ENCODE results near the gene PHACTR4.
A peak's percentile ranks its signal among the peaks of the same experiment; 100 is the strongest.
"Not testable (repeated sequence)": the region's sequence is repeated elsewhere in the genome, so short reads cannot be mapped to it uniquely, and the experiment has no call there.

The PHACTR4 gene

GRCh38 chr1:28507247-28507645 is 137.7 kb downstream of the PHACTR4 start:
- H3K27me3 Mint-ChIP-seq (ENCODE audit: low read depth): peaks cover 3% of the 10 kb centered on the region
- no peak for DNase-seq (ENCODE audit: low spot score)
- H3K4me1 Mint-ChIP-seq (ENCODE audit: low read depth): peaks cover 35% of the 10 kb centered on the region
- H3K27ac Mint-ChIP-seq: peak overlapping the region; percentile 95
- H3K9me3 Mint-ChIP-seq: no peaks in the 10 kb centered on the region
- peaks cover 64% of the 10 kb centered on the region for H3K36me3 Mint-ChIP-seq (ENCODE audit: low read depth)
- H3K4me3 Mint-ChIP-seq: peak overlapping the region; percentile 98

GRCh38 chr1:28507646-28508434 is 138.3 kb downstream of the PHACTR4 start:
- Mint-ChIP-seq H3K36me3 (ENCODE audit: low read depth) (peaks cover 70% of the 10 kb centered on the region), H3K27ac (peak overlapping the region; percentile 95), H3K9me3 (no peaks in the 10 kb centered on the region), H3K4me3 (peak overlapping the region; percentile 98), H3K4me1 (ENCODE audit: low read depth) (peaks cover 39% of the 10 kb centered on the region), H3K27me3 (ENCODE audit: low read depth) (peaks cover 3% of the 10 kb centered on the region)
- DNase-seq (ENCODE audit: low spot score): no peak

- DNase-seq (ENCODE audit: low spot score): no peak
- Mint-ChIP-seq H3K4me3 (peak overlapping the region; percentile 98), H3K27me3 (ENCODE audit: low read depth) (peaks cover 3% of the 10 kb centered on the region), H3K9me3 (no peaks in the 10 kb centered on the region), H3K4me1 (ENCODE audit: low read depth) (peaks cover 39% of the 10 kb centered on the region), H3K36me3 (ENCODE audit: low read depth) (peaks cover 71% of the 10 kb centered on the region), H3K27ac (peak overlapping the region; percentile 95)
These were observed 138.9 kb downstream of the PHACTR4 start for GRCh38 chr1:28508435-28508754.

- Mint-ChIP-seq H3K4me1 (ENCODE audit: low read depth) (peaks cover 39% of the 10 kb centered on the region), H3K27me3 (ENCODE audit: low read depth) (peaks cover 3% of the 10 kb centered on the region), H3K36me3 (ENCODE audit: low read depth) (peaks cover 77% of the 10 kb centered on the region), H3K27ac (peak overlapping the region; percentile 95), H3K9me3 (no peaks in the 10 kb centered on the region), H3K4me3 (peak overlapping the region; percentile 98)
- DNase-seq (ENCODE audit: low spot score): no peak
These were observed 140.2 kb downstream of the PHACTR4 start for GRCh38 chr1:28509705-28510272.

GRCh38 chr1:28510273-28510969 is 140.9 kb downstream of the PHACTR4 start:
- no peak for DNase-seq (ENCODE audit: low spot score)
- Mint-ChIP-seq H3K9me3 (no peaks in the 10 kb centered on the region), H3K27me3 (ENCODE audit: low read depth) (peaks cover 3% of the 10 kb centered on the region), H3K27ac (peak overlapping the region; percentile 95), H3K36me3 (ENCODE audit: low read depth) (peaks cover 79% of the 10 kb centered on the region), H3K4me1 (ENCODE audit: low read depth) (peaks cover 35% of the 10 kb centered on the region), H3K4me3 (peak overlapping the region; percentile 98)

- H3K27me3 Mint-ChIP-seq (ENCODE audit: low read depth): no peaks in the 10 kb centered on the region
- H3K27ac Mint-ChIP-seq: peak overlapping the region; percentile 95
- no peaks in the 10 kb centered on the region for H3K9me3 Mint-ChIP-seq
- H3K4me3 Mint-ChIP-seq: peak overlapping the region; percentile 98
- peaks cover 74% of the 10 kb centered on the region for H3K36me3 Mint-ChIP-seq (ENCODE audit: low read depth)
- peaks cover 30% of the 10 kb centered on the region for H3K4me1 Mint-ChIP-seq (ENCODE audit: low read depth)
- DNase-seq (ENCODE audit: low spot score): no peak
These were observed 141.5 kb downstream of the PHACTR4 start for GRCh38 chr1:28510970-28511440.

- no peak for DNase-seq (ENCODE audit: low spot score)
- Mint-ChIP-seq H3K27ac (peak overlapping the region; percentile 82), H3K27me3 (ENCODE audit: low read depth) (no peaks in the 10 kb centered on the region), H3K4me3 (peak overlapping the region; percentile 75), H3K36me3 (ENCODE audit: low read depth) (peaks cover 63% of the 10 kb centered on the region), H3K9me3 (no peaks in the 10 kb centered on the region), H3K4me1 (ENCODE audit: low read depth) (peaks cover 30% of the 10 kb centered on the region)
These were observed 142.6 kb downstream of the PHACTR4 start for GRCh38 chr1:28512058-28512611.

- Mint-ChIP-seq H3K36me3 (ENCODE audit: low read depth) (peaks cover 45% of the 10 kb centered on the region), H3K4me1 (ENCODE audit: low read depth) (peaks cover 32% of the 10 kb centered on the region), H3K27ac (peak overlapping the region; percentile 74)
- DNase-seq (ENCODE audit: low spot score); H3K27me3 Mint-ChIP-seq (ENCODE audit: low read depth); H3K9me3 Mint-ChIP-seq; H3K4me3 Mint-ChIP-seq: not testable (repeated sequence)
These were observed 144.9 kb downstream of the PHACTR4 start for GRCh38 chr1:28514445-28514933.

- Mint-ChIP-seq H3K27me3 (ENCODE audit: low read depth) (no peaks in the 10 kb centered on the region), H3K36me3 (ENCODE audit: low read depth) (peaks cover 28% of the 10 kb centered on the region), H3K27ac (peak overlapping the region; percentile 51), H3K4me1 (ENCODE audit: low read depth) (peaks cover 26% of the 10 kb centered on the region), H3K9me3 (no peaks in the 10 kb centered on the region), H3K4me3 (peak overlapping the region; percentile 1)
- no peak for DNase-seq (ENCODE audit: low spot score)
These were observed 147.0 kb downstream of the PHACTR4 start for GRCh38 chr1:28516518-28516956.

GRCh38 chr1:28517649-28517999 is 148.1 kb downstream of the PHACTR4 start:
- H3K36me3 Mint-ChIP-seq (ENCODE audit: low read depth): peaks cover 21% of the 10 kb centered on the region
- peaks cover 27% of the 10 kb centered on the region for H3K4me1 Mint-ChIP-seq (ENCODE audit: low read depth)
- peak overlapping the region; percentile 90 for H3K27ac Mint-ChIP-seq
- peak overlapping the region; percentile 84 for H3K4me3 Mint-ChIP-seq
- DNase-seq (ENCODE audit: low spot score): no peak
- no peaks in the 10 kb centered on the region for H3K9me3 Mint-ChIP-seq
- no peaks in the 10 kb centered on the region for H3K27me3 Mint-ChIP-seq (ENCODE audit: low read depth)

GRCh38 chr1:28518000-28518744 is 148.6 kb downstream of the PHACTR4 start:
- peaks cover 27% of the 10 kb centered on the region for H3K4me1 Mint-ChIP-seq (ENCODE audit: low read depth)
- peak overlapping the region; percentile 87 for H3K4me3 Mint-ChIP-seq
- no peaks in the 10 kb centered on the region for H3K27me3 Mint-ChIP-seq (ENCODE audit: low read depth)
- peaks cover 17% of the 10 kb centered on the region for H3K36me3 Mint-ChIP-seq (ENCODE audit: low read depth)
- no peaks in the 10 kb centered on the region for H3K9me3 Mint-ChIP-seq
- DNase-seq (ENCODE audit: low spot score): peak; percentile 88
- peak overlapping the region; percentile 90 for H3K27ac Mint-ChIP-seq

GRCh38 chr1:28518745-28519341 is 149.3 kb downstream of the PHACTR4 start:
- Mint-ChIP-seq H3K9me3 (no peaks in the 10 kb centered on the region), H3K36me3 (ENCODE audit: low read depth) (peaks cover 21% of the 10 kb centered on the region), H3K4me1 (ENCODE audit: low read depth) (peaks cover 29% of the 10 kb centered on the region), H3K27me3 (ENCODE audit: low read depth) (no peaks in the 10 kb centered on the region), H3K27ac (peak overlapping the region; percentile 90), H3K4me3 (peak overlapping the region; percentile 87)
- peak; percentile 57 for DNase-seq (ENCODE audit: low spot score)
